Measurements from ENCODE around the gene WFS1.

WFS1 gene

GRCh38 chr4:6331468-6331867 is 61.8 kb downstream of the WFS1 start:
- in situ Hi-C loops (cut with MboI; ENCODE audit: low sequenced_read_pairs, unreplicated experiment): no loop called here
- no peak for DNase-seq (ENCODE audit: low spot score)
- TF ChIP-seq CTCF (IDR thresholded peaks at IDR 0.05; ENCODE audit: borderline replicate concordance, control extremely low read depth, extremely low read depth, insufficient read depth, missing control alignments): no peak

- DNase-seq (ENCODE audit: low spot score): peak; percentile 69
- in situ Hi-C loops (cut with MboI; ENCODE audit: low sequenced_read_pairs, unreplicated experiment): no loop called here
- peak; percentile 59 for TF ChIP-seq CTCF (IDR thresholded peaks at IDR 0.05; ENCODE audit: borderline replicate concordance, control extremely low read depth, extremely low read depth, insufficient read depth, missing control alignments)
Observed at GRCh38 chr4:6332042-6332668, 62.5 kb downstream of the WFS1 start.

GRCh38 chr4:6332669-6333050 is 63.0 kb downstream of the WFS1 start:
- in situ Hi-C loops (cut with MboI; ENCODE audit: low sequenced_read_pairs, unreplicated experiment): no loop called here
- no peak for DNase-seq (ENCODE audit: low spot score)
- no peak for TF ChIP-seq CTCF (IDR thresholded peaks at IDR 0.05; ENCODE audit: borderline replicate concordance, control extremely low read depth, extremely low read depth, insufficient read depth, missing control alignments)

- peak; percentile 30 for TF ChIP-seq CTCF (IDR thresholded peaks at IDR 0.05; ENCODE audit: borderline replicate concordance, control extremely low read depth, extremely low read depth, insufficient read depth, missing control alignments)
- DNase-seq (ENCODE audit: low spot score): no peak
- in situ Hi-C loops (cut with MboI; ENCODE audit: low sequenced_read_pairs, unreplicated experiment): no loop called here
Observed at GRCh38 chr4:6333301-6334202, 63.9 kb downstream of the WFS1 start.

GRCh38 chr4:6334203-6334887 is 64.7 kb downstream of the WFS1 start:
- in situ Hi-C loops (cut with MboI; ENCODE audit: low sequenced_read_pairs, unreplicated experiment): no loop called here
- no peak for DNase-seq (ENCODE audit: low spot score)
- TF ChIP-seq CTCF (IDR thresholded peaks at IDR 0.05; ENCODE audit: borderline replicate concordance, control extremely low read depth, extremely low read depth, insufficient read depth, missing control alignments): no peak

GRCh38 chr4:6335040-6335590 is 65.5 kb downstream of the WFS1 start:
- DNase-seq (ENCODE audit: low spot score): no peak
- in situ Hi-C loops (cut with MboI; ENCODE audit: low sequenced_read_pairs, unreplicated experiment): no loop called here
- TF ChIP-seq CTCF (IDR thresholded peaks at IDR 0.05; ENCODE audit: borderline replicate concordance, control extremely low read depth, extremely low read depth, insufficient read depth, missing control alignments): no peak

Measured in GM13976 (cell line).